ENCODE data around the gene BMPER.

Gene BMPER

DNA sequence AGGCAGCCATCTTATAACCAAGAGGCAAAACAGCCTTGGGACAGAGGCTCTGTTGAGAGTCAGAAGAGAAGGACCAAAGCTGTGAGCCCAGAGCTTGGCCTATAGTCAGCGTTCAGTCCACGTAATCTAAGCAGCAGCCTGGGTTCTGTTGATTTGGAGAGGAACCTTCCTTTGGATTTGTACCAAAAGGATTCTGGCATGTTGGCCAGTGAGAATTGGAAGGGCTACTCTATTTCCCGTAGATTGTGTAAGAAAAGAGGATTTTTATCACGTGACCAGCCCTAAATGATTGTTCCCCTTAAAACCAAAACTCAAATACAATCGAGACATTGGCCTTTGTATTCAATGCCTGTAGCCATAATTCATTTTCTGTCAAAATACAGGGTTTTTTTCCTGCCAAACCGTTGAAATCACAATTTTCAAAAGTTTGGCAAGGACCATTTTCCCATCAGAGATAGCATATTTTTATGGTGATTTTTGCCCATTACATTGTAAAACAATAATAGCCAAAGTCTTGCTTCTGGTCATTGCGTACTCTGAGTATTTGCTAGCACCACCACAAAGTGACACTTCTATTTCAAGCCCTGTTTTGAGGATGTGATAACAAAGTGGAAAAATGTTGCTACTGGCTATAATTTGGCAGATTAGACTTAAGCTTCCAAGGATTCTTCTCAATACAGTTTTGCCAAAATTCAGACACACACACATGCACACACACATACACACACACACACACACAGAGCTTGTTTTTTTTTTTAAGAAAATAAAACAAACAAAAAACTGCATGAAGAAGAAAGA lies 23.1 kb upstream of the BMPER start:
- CTCF ChIA-PET: interaction anchor here (0.7 to 1.7 kb wide), 4 partner anchors 13 to 1105 kb away, joined by 4 to 11 read pairs (median 6); no protein-coding TSS in a partner anchor

DNA sequence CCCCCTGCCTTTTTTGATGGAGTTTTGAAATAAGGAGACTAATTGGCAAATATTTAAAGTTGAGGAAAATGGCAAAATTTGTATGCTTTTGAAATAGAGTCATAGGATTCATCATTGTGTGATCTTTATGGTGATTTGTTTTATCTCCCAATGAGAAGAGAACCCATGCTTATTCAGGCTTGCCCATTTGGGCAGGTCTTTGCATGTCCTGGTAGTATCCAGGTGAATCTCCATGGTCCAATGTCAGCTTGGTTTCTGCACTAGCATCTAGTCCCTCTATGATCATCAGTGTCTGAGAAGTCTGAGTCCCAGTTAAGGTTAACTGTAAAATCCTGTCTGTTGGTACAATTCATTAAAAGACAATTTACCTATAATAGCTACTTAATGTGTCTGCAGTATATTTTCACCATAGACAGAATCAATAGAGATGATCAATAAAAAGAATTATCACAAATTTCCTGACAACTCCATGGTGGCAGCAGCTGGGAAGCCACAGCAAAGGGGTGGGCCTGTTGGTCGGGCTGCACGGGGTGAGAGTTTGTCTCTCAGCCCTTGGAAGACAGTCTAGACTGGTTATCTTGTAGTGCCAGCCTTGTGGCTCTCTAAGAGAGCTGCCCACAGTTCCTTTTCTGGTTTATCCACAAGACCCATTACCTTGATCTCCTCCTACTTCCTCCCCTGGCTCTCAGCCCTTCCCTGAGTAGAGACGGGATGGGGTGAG lies 22.2 kb upstream of the BMPER start:
- Histone ChIP-seq H3K4me1 (ENCODE audit: control insufficient read depth, insufficient read depth, low read length) (no peaks in the 10 kb centered on the region), H3K4me3 (ENCODE audit: low read depth, low read length) (no peak overlapping the region), H3K9me3 (ENCODE audit: control insufficient read depth, insufficient read depth, low read depth, low read length) (no peaks in the 10 kb centered on the region), H3K36me3 (ENCODE audit: control insufficient read depth in 2 of 2, insufficient read depth in 1 of 2, low read length in 2 of 2) (no peaks in the 10 kb centered on the region), H3K27ac (ENCODE audit: extremely low read depth, low read depth, low read length) (no peak overlapping the region)
- CTCF ChIA-PET: interaction anchor here (1.6 kb wide), 1 partner anchor 12 kb away, joined by 8 read pairs; no protein-coding TSS in a partner anchor
- TF ChIP-seq ZFHX2 (tag by site-specific recombination; conservative IDR thresholded peaks at IDR 0.05) (no peak), ZNF114 (tag by site-specific recombination; IDR thresholded peaks at IDR 0.05) (no peak), ZNF514 (tag by site-specific recombination; IDR thresholded peaks at IDR 0.05) (no peak), ZNF707 (tag by site-specific recombination; IDR thresholded peaks at IDR 0.05) (no peak), ZSCAN16 (tag by site-specific recombination; IDR thresholded peaks at IDR 0.05) (no peak), ZNF223 (tag by site-specific recombination; IDR thresholded peaks at IDR 0.05) (no peak)
- TF ChIP-seq, protein P1, sequence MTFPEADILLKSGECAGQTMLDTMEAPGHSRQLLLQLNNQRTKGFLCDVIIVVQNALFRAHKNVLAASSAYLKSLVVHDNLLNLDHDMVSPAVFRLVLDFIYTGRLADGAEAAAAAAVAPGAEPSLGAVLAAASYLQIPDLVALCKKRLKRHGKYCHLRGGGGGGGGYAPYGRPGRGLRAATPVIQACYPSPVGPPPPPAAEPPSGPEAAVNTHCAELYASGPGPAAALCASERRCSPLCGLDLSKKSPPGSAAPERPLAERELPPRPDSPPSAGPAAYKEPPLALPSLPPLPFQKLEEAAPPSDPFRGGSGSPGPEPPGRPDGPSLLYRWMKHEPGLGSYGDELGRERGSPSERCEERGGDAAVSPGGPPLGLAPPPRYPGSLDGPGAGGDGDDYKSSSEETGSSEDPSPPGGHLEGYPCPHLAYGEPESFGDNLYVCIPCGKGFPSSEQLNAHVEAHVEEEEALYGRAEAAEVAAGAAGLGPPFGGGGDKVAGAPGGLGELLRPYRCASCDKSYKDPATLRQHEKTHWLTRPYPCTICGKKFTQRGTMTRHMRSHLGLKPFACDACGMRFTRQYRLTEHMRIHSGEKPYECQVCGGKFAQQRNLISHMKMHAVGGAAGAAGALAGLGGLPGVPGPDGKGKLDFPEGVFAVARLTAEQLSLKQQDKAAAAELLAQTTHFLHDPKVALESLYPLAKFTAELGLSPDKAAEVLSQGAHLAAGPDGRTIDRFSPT (tag by site-specific recombination; IDR thresholded peaks at IDR 0.05): no peak
- TF ChIP-seq, protein P2, sequence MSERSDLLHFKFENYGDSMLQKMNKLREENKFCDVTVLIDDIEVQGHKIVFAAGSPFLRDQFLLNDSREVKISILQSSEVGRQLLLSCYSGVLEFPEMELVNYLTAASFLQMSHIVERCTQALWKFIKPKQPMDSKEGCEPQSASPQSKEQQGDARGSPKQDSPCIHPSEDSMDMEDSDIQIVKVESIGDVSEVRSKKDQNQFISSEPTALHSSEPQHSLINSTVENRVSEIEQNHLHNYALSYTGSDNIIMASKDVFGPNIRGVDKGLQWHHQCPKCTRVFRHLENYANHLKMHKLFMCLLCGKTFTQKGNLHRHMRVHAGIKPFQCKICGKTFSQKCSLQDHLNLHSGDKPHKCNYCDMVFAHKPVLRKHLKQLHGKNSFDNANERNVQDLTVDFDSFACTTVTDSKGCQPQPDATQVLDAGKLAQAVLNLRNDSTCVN (tag by site-specific recombination; optimal IDR thresholded peaks at IDR 0.05): no peak
- TF ChIP-seq, protein P3, sequence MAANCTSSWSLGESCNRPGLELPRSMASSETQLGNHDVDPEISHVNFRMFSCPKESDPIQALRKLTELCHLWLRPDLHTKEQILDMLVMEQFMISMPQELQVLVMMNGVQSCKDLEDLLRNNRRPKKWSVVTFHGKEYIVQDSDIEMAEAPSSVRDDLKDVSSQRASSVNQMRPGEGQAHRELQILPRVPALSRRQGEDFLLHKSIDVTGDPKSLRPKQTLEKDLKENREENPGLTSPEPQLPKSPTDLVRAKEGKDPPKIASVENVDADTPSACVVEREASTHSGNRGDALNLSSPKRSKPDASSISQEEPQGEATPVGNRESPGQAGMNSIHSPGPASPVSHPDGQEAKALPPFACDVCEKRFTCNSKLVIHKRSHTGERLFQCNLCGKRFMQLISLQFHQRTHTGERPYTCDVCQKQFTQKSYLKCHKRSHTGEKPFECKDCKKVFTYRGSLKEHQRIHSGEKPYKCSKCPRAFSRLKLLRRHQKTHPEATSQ (tag by site-specific recombination; IDR thresholded peaks at IDR 0.05): no peak
- POLR2A ChIA-PET: no interaction called here

More for the DNA sequence above, 23.1 kb upstream of the BMPER start:
- Histone ChIP-seq H3K4me3 (ENCODE audit: low read depth, low read length) (no peak overlapping the region), H3K36me3 (ENCODE audit: control insufficient read depth in 2 of 2, insufficient read depth in 1 of 2, low read length in 2 of 2) (no peaks in the 10 kb centered on the region), H3K27ac (ENCODE audit: extremely low read depth, low read depth, low read length) (no peak overlapping the region), H3K4me1 (ENCODE audit: control insufficient read depth, insufficient read depth, low read length) (no peaks in the 10 kb centered on the region), H3K9me3 (ENCODE audit: control insufficient read depth, insufficient read depth, low read depth, low read length) (no peaks in the 10 kb centered on the region)
- POLR2A ChIA-PET: no interaction called here
- TF ChIP-seq ZNF37A (tag by site-specific recombination; IDR thresholded peaks at IDR 0.05) (no peak), EGR2 (tag by site-specific recombination; IDR thresholded peaks at IDR 0.05; ENCODE audit: low read depth) (no peak)

DNA sequence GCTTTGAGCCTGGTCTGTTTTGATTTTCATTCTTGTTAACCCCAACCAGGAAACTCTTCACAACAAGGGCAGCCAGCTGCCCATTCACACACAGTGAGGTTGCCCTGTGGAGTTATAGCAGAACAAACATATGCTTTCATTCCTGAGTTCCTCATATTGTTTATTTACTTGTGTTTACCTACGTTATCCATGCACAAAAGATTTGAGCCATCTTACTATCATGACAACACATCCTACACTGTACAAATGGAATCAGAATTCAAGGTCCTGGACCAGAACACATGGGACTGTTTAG lies 21.7 kb upstream of the BMPER start:
- Histone ChIP-seq H3K9me3 (ENCODE audit: control insufficient read depth, insufficient read depth, low read depth, low read length) (no peaks in the 10 kb centered on the region), H3K27ac (ENCODE audit: extremely low read depth, low read depth, low read length) (no peak overlapping the region), H3K36me3 (ENCODE audit: control insufficient read depth in 2 of 2, insufficient read depth in 1 of 2, low read length in 2 of 2) (no peaks in the 10 kb centered on the region), H3K4me3 (ENCODE audit: low read depth, low read length) (no peak overlapping the region), H3K4me1 (ENCODE audit: control insufficient read depth, insufficient read depth, low read length) (no peaks in the 10 kb centered on the region)
- TF ChIP-seq, protein P4, sequence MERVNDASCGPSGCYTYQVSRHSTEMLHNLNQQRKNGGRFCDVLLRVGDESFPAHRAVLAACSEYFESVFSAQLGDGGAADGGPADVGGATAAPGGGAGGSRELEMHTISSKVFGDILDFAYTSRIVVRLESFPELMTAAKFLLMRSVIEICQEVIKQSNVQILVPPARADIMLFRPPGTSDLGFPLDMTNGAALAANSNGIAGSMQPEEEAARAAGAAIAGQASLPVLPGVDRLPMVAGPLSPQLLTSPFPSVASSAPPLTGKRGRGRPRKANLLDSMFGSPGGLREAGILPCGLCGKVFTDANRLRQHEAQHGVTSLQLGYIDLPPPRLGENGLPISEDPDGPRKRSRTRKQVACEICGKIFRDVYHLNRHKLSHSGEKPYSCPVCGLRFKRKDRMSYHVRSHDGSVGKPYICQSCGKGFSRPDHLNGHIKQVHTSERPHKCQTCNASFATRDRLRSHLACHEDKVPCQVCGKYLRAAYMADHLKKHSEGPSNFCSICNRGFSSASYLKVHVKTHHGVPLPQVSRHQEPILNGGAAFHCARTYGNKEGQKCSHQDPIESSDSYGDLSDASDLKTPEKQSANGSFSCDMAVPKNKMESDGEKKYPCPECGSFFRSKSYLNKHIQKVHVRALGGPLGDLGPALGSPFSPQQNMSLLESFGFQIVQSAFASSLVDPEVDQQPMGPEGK (tag by site-specific recombination; IDR thresholded peaks at IDR 0.05): no peak
- TF ChIP-seq ZNF211 (tag by site-specific recombination; IDR thresholded peaks at IDR 0.05; ENCODE audit: low read depth) (no peak), ZNF221 (tag by site-specific recombination; IDR thresholded peaks at IDR 0.05; ENCODE audit: borderline replicate concordance) (no peak), ZNF404 (tag by site-specific recombination; IDR thresholded peaks at IDR 0.05) (no peak), ZNF292 (tag by site-specific recombination; IDR thresholded peaks at IDR 0.05; ENCODE audit: borderline replicate concordance, low read depth) (no peak), KLF16 (tag by site-specific recombination; IDR thresholded peaks at IDR 0.05) (no peak), KLF9 (tag by site-specific recombination; IDR thresholded peaks at IDR 0.05; ENCODE audit: low read depth) (no peak)
- TF ChIP-seq, protein P5, sequence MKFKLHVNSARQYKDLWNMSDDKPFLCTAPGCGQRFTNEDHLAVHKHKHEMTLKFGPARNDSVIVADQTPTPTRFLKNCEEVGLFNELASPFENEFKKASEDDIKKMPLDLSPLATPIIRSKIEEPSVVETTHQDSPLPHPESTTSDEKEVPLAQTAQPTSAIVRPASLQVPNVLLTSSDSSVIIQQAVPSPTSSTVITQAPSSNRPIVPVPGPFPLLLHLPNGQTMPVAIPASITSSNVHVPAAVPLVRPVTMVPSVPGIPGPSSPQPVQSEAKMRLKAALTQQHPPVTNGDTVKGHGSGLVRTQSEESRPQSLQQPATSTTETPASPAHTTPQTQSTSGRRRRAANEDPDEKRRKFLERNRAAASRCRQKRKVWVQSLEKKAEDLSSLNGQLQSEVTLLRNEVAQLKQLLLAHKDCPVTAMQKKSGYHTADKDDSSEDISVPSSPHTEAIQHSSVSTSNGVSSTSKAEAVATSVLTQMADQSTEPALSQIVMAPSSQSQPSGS (tag by site-specific recombination; IDR thresholded peaks at IDR 0.05; ENCODE audit: low read depth): no peak
- TF ChIP-seq, protein P6, sequence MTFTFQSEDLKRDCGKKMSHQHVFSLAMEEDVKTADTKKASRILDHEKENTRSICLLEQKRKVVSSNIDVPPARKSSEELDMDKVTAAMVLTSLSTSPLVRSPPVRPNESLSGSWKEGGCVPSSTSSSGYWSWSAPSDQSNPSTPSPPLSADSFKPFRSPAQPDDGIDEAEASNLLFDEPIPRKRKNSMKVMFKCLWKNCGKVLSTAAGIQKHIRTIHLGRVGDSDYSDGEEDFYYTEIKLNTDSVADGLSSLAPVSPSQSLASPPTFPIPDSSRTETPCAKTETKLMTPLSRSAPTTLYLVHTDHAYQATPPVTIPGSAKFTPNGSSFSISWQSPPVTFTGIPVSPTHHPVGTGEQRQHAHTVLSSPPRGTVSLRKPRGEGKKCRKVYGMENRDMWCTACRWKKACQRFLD (tag by site-specific recombination; IDR thresholded peaks at IDR 0.05): no peak
- ChIA-PET CTCF (interaction anchor here (1.6 kb wide), 1 partner anchor 12 kb away, joined by 8 read pairs; no protein-coding TSS in a partner anchor), POLR2A (no interaction called here)
